NCI-H1930 (cell line): ENCODE data around the gene RPL41.
A peak's percentile ranks its signal among the peaks of the same experiment; 100 is the strongest.
"Not testable (repeated sequence)": the region's sequence is repeated elsewhere in the genome, so short reads cannot be mapped to it uniquely, and the experiment has no call there.

Experiments
- DNase-seq, 2 experiments: peaks; one replicate each; lab custom pipeline; 2025; lab: John Stamatoyannopoulos, UW

The RPL41 gene

DNA sequence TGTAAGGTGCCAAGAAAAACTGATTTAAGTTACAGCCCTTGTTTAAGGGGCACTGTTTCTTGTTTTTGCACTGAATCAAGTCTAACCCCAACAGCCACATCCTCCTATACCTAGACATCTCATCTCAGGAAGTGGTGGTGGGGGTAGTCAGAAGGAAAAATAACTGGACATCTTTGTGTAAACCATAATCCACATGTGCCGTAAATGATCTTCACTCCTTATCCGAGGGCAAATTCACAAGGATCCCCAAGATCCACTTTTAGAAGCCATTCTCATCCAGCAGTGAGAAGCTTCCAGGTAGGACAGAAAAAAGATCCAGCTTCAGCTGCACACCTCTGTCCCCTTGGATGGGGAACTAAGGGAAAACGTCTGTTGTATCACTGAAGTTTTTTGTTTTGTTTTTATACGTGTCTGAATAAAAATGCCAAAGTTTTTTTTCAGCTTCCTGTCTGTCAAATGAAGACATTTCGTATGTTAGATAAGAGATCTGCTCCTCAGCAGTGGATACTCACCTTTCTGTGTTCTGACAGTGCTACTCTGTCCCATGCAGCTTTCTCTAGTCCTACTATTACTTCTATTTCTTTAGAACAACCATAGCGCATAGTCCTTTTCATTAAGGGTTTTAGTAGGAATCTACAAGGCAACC, 13.2 kb upstream of the RPL41 start:
- no peak for DNase-seq

DNA sequence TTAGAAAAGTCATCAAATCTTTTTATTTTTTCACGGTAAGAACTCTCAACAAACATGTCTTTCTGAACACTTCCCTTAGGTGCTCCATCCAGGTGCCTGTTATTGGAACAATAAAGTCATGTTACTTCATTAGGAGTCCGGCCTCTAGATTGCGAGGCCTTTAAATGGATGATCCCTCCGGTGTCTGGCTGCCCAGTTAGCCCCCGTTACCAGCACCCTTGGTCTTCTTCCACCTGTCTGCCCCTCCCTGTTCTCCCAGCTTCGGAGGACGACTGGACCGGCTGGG, 12.7 kb upstream of the RPL41 start:
- no peak for DNase-seq

DNA sequence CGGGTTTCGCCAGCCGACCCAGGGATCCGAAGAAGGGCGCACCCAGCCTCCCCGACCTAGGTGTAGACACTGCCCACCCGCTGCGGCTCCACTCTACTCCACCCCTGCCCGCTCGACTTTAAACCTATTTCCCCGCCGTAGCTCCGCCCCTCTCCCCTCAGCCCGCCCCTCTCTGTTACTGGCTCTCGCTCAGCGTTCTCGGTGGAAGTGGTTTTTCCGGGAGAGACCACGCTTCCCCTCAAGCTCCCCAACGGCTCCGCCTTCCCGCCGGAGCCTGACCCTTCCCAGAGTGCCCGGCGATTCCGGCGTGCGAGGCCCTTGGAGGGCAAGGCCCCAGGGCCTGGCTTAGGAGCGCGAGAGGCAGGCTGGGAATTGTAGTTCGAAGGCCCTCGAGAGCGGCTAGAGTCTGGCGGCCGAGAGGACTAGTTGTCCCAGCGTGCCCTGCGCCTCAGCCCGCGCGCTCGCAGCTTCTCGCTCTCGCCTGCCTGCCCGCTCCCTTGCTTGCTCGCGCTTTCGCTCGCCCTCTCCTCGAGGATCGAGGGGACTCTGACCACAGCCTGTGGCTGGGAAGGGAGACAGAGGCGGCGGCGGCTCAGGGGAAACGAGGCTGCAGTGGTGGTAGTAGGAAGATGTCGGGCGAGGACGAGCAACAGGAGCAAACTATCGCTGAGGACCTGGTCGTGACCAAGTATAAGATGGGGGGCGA, 12.2 kb upstream of the RPL41 start, which contains the start of gene PA2G4:
TSS of gene PA2G4 (plus strand) at position 451 of the 706 bp plus-strand sequence. CDS start at position 630, 179 bp downstream.
- peak; percentile 96 to 98 for DNase-seq

DNA sequence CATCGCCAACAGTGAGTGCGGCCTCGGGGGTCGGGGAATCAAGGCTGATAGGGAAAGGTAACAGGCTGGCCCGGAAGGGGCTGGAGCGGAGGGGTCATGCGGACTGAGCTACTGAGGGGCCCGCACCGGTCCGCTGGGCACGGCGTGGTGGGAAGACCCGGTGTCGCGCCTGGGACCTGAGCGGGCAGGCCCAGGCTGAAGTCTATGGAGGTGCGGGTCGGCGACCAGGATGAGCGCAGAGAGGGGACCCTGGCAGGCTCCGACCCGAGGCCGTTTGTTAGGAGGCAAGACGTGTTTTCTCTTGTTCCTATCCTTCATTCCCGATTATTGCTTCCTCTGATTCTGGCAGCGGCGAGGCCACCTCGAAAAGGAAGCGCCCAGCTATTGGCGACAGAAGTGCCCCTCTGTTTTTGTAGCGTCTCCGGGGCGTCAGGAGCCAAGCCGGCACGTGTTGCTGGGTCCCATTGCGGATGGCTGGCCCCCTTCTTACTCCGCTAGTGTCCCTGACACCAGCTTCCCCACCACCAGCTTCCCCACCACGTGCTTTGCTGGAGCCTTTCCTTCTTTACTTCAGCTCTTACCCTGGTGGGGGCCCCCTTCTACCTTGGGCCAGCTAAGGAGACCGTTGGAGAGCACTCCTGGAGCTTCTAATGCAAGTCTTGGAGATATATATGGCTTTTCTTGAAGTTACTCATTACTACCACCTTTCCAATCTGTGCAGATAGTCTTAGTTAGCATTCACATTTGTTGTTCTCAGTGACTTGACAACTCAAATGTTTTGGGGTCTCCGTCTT, 11.4 kb upstream of the RPL41 start:
- DNase-seq: no peak

DNA sequence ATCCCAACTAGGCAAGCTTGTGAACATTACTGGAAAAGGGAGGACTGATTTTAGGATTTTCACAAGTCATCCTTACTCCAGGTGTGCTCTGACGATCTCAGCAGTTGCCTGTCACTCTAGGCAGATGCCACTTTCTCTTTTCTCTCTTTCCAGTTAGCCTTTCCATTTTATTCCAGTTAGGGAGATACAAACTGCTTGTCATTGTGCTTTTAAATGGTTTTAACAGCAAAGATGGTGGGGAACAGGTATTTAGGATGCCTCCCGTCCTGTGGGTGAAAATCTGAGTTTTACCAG, 10.9 kb upstream of the RPL41 start:
- no peak for DNase-seq

DNA sequence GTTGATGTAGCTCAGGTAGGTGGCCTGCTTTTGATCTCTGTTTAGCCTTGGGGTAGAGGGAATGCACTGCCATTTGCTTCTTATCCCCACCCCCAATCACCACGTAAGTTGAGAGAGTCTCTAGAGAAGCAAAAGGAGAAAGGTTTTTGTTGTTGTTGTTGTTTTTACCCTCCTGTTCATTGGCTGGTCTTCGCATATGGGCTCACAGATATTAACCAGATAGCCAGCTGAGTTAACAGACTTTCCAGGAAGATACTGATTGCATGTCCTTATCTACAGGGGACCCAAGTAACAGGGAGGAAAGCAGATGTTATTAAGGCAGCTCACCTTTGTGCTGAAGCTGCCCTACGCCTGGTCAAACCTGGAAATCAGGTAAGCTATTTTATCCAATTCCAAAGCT, 9.2 kb upstream of the RPL41 start:
- no peak for DNase-seq

DNA sequence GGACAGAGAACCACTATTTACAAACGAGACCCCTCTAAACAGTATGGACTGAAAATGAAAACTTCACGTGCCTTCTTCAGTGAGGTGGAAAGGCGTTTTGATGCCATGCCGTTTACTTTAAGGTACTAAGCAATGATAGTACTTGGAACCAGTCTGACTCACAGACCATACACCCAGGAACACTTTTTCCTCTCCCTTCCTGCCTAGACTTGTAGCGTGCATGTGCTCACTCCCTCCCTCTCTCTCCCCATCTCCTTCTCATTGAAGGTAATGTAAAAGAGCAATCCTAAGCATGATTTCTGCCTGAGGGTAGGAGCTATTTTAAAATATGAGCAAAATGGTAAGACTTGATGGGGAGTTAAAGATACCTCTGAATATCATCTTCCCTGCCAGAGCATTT, 5.9 kb upstream of the RPL41 start:
- DNase-seq: no peak

DNA sequence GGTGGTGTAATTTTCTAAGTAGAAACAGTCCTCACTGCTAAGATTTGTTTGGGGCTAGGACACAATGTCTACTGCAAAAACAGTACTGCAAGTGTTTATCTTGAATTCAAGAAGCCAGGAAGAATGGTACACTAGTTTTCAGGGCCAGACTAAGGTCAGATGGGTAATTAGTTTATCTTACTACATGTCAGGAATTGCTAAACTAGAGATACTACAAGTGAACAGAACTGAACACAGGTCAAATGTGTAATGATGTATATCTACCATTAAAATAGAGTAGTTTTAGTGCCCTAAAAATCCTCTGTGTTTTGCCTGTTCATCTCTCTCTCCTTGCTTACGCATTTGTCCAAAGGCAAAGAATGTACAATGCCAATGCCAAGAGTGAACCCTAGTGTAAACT, 2.3 kb upstream of the RPL41 start:
- DNase-seq: no peak

DNA sequence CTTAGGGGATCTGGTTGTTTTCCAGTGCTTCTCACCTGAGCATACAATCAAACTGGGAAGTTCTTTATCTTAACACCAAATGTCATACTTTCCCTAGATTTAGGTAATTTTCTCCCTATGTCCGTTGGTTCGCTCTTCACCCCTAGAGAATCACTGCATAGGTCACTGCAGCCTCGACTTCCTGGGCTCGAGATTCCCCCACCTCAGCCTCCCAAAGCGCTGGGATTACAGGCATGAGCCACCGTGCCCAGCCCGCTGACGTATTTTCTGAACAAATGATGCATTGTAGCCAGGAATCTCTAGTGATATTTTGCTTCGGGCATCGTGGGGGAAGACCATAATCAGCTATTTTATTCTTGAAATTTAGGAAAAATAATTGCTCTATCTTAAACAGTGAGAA, 1.1 kb upstream of the RPL41 start:
- no peak for DNase-seq

DNA sequence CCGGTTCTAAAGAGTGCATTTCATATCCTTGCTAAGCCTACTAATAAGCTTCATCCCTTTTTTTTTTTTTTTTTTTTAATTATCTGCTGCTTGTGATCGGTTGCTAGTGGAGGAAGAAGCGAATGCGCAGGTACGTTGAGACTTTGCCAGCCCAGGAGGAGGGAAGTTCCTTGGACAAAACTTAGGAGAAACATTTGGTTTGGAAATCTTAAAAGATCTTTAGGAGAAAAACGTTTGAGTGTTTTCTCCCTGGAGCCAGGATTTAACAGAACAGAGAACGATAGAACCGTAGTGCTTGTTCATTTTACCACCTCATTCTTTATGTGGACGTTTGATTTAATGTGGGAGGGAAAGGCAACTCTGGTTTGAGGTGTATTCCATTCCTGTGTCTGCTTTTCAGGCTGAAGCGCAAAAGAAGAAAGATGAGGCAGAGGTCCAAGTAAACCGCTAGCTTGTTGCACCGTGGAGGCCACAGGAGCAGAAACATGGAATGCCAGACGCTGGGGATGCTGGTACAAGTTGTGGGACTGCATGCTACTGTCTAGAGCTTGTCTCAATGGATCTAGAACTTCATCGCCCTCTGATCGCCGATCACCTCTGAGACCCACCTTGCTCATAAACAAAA, 761 bp downstream of the RPL41 start:
- not testable (repeated sequence) for DNase-seq

DNA sequence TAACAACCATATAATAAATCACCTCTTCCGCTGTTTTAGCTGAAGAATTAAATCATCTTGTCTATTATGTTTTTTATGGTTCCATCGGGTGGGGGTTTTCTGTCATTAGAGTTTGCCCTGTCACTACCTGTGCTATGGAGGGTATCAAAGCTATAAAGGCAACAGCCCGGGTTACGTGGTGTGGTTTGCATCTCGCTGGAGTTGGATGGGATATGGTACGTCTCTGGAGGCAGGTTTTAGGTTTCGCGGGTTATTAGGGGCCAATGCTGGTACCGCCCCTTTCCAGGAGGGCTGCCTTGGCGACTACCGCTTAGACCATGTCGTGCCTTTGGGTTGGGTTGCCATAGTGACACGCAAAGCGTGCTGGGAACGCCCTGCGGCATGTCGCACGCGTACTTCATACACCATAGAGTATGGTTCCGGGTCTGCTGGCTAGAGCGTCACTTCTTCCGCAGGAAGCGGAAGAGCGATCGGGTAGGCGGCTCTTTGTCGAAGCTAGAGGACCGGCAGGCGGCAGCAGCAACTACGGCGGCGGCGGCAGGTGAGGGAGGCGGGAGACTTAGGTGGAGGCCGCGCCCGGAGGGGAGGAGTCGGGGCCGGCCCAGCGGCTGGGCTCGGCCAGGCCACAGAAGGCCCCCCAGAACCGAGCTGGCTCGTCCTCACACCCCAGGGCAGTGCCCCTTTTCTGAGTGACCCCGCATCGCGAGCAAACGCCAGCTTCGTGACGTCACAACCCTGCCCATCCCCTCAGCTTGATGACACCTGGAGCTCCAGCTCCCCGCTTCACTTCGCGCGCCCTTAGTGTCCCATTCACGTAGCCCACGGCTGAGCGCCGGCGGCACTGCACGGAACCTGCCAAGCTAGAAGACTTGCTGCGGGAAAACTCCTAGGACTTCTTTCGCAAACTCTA, 1.6 kb downstream of the RPL41 start, which contains the start of gene ZC3H10:
TSS of gene ZC3H10 (plus strand) at position 489 of the 910 bp plus-strand sequence. CDS start 2,297 bp downstream, outside the sequence.
- DNase-seq: peak; percentile 98

DNA sequence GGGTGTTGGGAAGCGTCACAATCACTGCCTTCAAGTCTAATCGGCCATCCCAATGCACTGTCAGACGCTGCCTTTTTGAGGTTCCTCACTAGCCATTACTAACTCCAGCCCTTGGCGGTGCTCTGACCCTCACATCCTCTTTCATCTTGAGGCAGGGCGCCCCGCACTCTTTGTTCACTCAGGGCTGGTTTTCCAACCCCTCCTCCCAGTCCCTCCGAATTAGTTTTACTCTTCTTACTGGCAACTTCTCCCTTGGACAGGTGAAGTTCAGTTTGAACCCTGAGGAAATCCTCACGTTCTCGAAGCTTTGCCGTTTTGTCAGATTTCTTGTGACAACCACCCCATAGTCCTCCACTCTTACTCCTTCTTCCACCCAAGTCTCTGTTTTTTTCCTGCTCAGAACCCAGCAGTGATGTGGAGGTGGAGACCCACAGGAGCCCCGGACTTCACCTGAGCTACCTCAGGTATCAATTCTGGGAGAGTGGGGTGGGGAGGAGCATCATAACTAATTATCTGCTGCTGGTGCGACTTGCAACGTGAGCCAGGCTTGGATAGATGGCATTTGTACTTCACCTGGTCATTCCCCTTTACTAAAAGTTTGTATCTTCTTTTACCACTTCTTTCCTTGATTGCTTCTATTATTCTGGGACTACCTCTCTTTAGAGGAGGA, 2.4 kb downstream of the RPL41 start:
- DNase-seq: no peak

DNA sequence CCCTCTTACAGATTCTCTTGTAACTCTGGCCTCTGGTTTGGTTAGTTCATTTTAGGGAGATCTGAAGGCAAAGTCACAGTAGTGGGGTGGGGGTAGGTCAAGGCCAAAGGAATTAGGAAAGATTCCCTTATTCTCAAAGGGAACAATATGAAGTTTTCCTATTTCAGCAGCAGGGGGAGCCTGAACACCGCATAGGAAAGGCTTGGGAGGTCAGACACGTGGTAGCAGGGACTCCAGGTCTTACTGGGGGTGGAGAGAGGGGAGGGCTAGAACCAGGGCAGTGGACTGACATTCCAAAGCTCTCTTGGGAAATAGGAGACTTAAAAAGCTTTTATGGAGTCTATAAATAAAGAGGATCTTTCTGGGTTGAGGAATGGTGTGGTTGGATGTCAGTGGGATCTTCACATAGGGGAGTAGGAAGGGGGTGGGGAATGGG, 2.9 kb downstream of the RPL41 start:
- peak; percentile 55 to 71 for DNase-seq

DNA sequence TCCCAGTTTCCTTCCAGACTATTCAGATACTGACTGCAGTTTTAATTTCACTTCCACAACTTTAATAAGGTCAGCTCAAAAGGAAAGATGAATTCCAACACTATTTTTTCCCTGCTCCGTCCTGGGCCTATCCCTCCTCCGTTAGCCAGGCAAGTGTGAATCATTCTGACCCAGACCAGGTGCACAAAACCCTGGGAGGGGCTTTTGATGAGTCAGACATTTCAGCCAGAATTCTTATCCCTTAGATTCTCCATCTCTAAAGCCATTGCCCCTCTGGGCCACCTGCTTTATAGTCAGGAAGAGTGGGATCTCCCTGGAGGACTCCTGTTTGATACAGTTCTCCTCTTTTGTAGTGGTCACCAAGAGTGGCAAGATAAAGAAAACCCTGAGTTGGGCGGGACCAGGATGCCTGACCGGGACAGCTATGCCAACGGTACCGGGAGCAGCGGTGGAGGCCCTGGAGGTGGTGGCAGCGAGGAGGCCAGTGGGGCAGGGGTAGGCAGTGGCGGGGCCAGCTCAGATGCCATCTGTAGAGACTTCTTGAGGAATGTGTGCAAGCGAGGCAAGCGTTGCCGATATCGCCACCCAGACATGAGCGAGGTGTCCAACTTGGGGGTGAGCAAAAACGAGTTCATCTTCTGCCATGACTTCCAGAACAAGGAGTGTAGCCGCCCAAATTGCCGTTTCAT, 3.9 kb downstream of the RPL41 start:
- no peak for DNase-seq

DNA sequence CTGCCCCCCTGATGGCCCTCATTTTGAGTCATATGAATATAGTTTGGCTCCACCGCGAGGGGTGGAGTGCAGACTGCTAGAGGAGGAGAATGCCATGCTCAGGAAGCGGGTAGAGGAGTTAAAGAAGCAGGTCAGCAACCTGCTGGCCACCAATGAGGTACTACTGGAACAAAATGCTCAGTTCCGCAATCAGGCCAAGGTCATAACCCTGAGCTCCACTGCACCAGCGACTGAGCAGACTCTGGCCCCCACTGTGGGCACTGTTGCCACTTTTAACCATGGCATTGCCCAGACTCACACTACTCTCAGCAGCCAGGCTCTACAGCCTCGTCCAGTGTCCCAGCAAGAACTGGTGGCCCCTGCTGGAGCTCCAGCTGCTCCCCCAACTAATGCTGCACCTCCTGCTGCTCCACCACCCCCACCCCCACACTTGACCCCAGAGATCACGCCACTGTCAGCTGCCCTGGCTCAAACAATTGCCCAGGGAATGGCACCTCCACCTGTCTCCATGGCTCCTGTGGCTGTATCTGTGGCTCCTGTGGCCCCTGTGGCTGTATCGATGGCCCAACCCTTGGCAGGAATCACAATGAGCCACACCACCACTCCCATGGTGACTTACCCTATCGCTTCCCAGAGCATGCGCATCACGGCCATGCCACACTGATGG, 4.9 kb downstream of the RPL41 start:
- no peak for DNase-seq

DNA sequence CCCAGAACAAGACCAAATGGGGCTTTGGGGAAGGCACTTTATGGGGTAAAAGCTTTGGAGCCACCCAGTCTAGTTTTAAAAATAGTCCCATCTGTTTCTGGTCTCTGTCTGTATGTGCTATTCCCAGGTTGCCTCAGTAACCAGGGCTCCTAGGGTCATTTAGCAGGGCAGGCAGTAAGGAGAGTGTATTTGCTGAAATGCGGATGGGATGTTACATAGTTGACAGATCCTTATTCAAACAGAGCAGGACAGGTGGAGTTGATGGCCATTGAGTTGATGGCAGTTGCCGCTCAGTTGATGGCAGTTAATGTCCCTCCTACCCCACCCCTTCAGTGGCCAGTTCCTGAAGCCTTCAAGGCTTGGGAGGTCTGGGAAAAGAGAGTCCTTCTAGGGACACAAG, 6.2 kb downstream of the RPL41 start:
- no peak for DNase-seq

DNA sequence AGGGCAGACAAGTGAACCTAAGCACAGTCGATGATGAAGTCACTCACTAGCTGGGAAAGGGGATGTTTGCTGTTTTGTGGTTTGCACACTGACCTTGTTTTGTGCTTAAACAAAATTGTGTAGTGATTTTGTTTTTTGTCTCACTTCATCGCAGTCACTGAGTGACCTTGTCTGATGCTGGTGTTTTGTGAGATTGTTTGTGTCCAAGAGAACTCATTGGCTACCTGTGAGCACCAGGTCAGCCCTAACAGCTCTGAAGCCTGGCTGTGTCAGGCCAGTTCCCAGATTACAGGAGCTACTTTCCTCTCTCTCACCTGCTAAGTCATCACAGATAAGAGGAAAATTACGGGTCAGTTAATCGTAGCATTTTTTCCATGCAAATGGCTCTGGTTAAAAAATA, 7.7 kb downstream of the RPL41 start:
- no peak for DNase-seq

DNA sequence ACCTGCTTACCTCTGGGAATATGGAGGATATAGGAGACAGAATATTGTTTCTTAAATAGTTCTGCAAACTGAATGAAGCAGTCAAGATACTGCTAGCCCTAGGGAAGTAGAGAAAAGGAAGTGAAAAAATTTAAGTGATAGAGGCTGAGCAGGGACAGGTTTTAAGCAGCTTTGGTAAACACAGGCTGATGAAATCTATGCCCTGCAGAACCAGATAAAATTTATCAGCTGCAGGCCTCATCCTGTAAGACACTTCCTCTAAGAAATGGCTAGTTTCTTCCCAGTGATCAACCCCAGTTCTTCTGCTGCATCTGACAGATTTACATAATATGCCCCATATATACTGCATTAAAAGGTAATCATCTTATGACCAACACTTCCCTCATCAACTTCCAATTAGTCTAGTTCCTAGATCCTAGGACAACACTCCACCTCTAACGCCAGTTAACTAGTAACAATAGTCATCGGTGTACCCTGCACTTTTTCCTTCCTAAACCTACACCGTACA, 10.4 kb downstream of the RPL41 start:
- DNase-seq: no peak

DNA sequence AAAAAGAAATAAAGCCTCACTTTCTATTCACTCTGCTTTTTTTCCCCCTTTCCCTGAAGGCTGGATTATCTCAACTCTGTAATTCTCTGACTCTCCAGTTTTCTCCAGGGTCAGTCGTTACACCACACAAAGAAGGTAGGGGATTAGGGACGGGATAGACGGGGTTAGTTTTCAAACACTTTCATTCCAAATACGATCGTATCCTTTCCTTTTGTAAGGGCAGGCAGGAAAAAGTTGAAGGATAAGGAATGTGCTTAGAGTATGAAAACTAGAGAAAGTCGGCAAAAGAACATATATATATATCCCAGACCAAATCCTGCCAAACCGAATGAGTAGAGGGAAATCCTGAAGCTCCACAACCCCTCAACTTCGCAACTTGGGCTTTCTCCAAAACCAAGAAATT, 11.1 kb downstream of the RPL41 start:
- no peak for DNase-seq
